GM23248 (cell line): ENCODE results near the gene MT1F. TPM values are rescaled to one million over a fixed set of nuclear protein-coding genes. Genes with fewer than 3 reads are reported as not detected.
"Not testable (repeated sequence)": the region's sequence is repeated elsewhere in the genome, so short reads cannot be mapped to it uniquely, and the experiment has no call there.

ENCODE experiments used
- DNase-seq: peaks from one replicate; pipeline ENCODE4 v3.0.0-alpha.2; 2015
- H2AFZ ChIP-seq: fragments of 200-600 bp; sonication (generic); 2 replicates; pipeline ENCODE4 v1.6.1; 2016; ENCODE audit warnings: antibody characterized with exemption
- H3F3A ChIP-seq: fragments of 200-600 bp; sonication (generic); 2 replicates; pipeline ENCODE4 v1.6.1; 2016; ENCODE audit warnings: mild to moderate bottlenecking, antibody characterized with exemption, mixed run types; ENCODE audit not compliant: insufficient read depth
- H3K27ac ChIP-seq: fragments of 200-600 bp; sonication (generic); 2 replicates; pipeline ENCODE4 v1.5.1; 2016; ENCODE audit warnings: mild to moderate bottlenecking
- H3K27me3 ChIP-seq: fragments of 200-600 bp; sonication (generic); replicated peaks from 2 replicates; pipeline ENCODE4 v1.6.1; 2016; ENCODE audit warnings: mild to moderate bottlenecking; ENCODE audit not compliant: insufficient read depth
- H3K36me3 ChIP-seq: fragments of 200-600 bp; sonication (generic); 2 replicates; pipeline ENCODE4 v1.6.1; 2016; ENCODE audit warnings: low read depth, mild to moderate bottlenecking
- H3K4me1 ChIP-seq: fragments of 200-600 bp; sonication (generic); 2 replicates; pipeline ENCODE4 v1.6.1; 2016; ENCODE audit warnings: mild to moderate bottlenecking; ENCODE audit not compliant: insufficient read depth
- H3K4me2 ChIP-seq: fragments of 200-600 bp; sonication (generic); one replicate; pipeline ENCODE4 v1.6.1; 2016; ENCODE audit warnings: mild to moderate bottlenecking; ENCODE audit not compliant: unreplicated experiment
- H3K4me3 ChIP-seq: fragments of 200-600 bp; sonication (generic); 2 replicates; pipeline ENCODE4 v1.5.1; 2016; ENCODE audit warnings: mild to moderate bottlenecking
- H3K79me2 ChIP-seq: fragments of 200-600 bp; sonication (generic); 2 replicates; pipeline ENCODE4 v1.6.1; 2016; ENCODE audit warnings: mild to moderate bottlenecking; ENCODE audit not compliant: insufficient read depth
- H3K9ac ChIP-seq: fragments of 200-600 bp; sonication (generic); 2 replicates; pipeline ENCODE4 v1.6.1; 2016; ENCODE audit warnings: mild to moderate bottlenecking
- H3K9me2 ChIP-seq: fragments of 200-600 bp; sonication (generic); 2 replicates; pipeline ENCODE4 v1.6.1; 2016; ENCODE audit warnings: mixed run types, mild to moderate bottlenecking, moderate library complexity; ENCODE audit not compliant: insufficient read depth
- H3K9me3 ChIP-seq: fragments of 200-600 bp; sonication (generic); one replicate; pipeline ENCODE4 v1.6.1; 2017; ENCODE audit warnings: low read depth
- H4K20me1 ChIP-seq: fragments of 200-600 bp; sonication (generic); 2 replicates; pipeline ENCODE4 v1.6.0; 2016; ENCODE audit not compliant: insufficient read depth
- EZH2 ChIP-seq: fragments of 200-600 bp; sonication (generic); IDR thresholded peaks from 2 replicates; pipeline ENCODE4 v1.6.1; 2018; ENCODE audit warnings: antibody characterized with exemption, mild to moderate bottlenecking; ENCODE audit not compliant: insufficient read depth, poor library complexity, severe bottlenecking
- EZH2phosphoT487 ChIP-seq: fragments of 200-600 bp; sonication (generic); IDR thresholded peaks from 2 replicates; pipeline ENCODE4 v1.6.1; 2018; ENCODE audit warnings: antibody characterized with exemption, moderate library complexity, mild to moderate bottlenecking, low read depth; ENCODE audit not compliant: insufficient read depth
- WGBS, 2 experiments: methylation state at CpG; one replicate each; pipeline ENCODE4 v1.1.6; 2015 to 2017; ENCODE audit warnings: low lambda C conversion rate in 2 of 2, low coverage in 1 of 2; ENCODE audit errors: missing lambda C conversion rate in 2 of 2; 5-methylcytosine and 5-hydroxymethylcytosine counted together
- in situ Hi-C: fragments of 300-500 bp; cut with MboI; formaldehyde crosslinking; loops from 2 replicates; pipeline ENCODE4 v1.15.0; 2020
- polyA plus RNA-seq: library from polyadenylated mRNA; unstranded; fragments of >200 nt; fragmentation: Nextera tagmentation; extraction: Ambion mirVana; gene quantifications from 2 replicates; pipeline ENCODE4 v1.2.1, GENCODE V29; 2016
- total RNA-seq: library from RNA; depleted of rRNA; stranded (reverse); fragments of >200 nt; shearing (Covaris generic); gene quantifications from 2 replicates; pipeline ENCODE4 v1.2.3, GENCODE V29; 2014

The MT1F gene
- total and polyA plus RNA-seq, 2 experiments from 2014 or later: 1.1 to 4.5 TPM

DNA sequence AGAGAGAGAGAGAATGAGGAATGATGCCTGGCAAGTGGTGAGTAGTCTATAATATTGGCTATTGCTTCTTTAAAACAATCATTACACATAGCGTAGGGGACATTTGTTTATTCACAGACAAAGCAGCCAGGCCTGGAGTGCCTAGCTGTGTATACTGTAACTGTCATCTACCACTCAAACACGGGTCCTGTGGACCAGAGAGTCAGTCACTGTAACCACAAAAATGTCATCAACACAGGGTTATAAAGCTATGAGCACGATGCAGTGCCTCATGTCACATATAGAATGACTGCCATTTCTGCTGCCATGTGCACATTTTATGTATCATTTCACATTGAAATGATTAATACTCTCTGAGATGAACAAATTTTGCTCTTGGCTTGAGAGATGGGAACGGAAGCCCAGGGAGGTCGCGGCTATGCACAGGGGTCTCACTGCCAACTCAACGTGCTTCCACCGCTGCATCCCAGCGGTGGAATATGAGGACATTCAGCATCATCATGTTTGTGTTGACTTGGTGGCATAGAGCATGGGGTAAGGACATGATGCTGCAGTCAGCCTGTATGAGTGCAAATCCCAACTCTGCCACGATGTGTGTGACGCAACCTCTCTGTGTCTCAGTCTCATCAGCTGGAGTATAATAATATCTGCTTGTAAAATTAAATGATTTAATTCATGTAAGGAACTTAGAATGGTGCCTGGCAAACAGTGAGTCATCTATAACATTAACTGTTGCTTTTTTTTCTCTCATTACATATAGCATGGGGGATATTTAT is 15.2 kb downstream of the MT1F start:
- H2AFZ ChIP-seq: no peak overlapping the region
- in situ Hi-C loops: no loop called here
- no peaks in the 10 kb centered on the region for H3K4me1 ChIP-seq
- DNase-seq: peak; percentile 20
- H3K9me2 ChIP-seq: no peaks in the 10 kb centered on the region
- H3K27ac ChIP-seq: no peak overlapping the region
- no peak overlapping the region for H3K4me2 ChIP-seq
- H4K20me1 ChIP-seq: no peaks in the 10 kb centered on the region
- no peaks in the 10 kb centered on the region for H3K9me3 ChIP-seq
- no peak for TF ChIP-seq EZH2
- TF ChIP-seq EZH2phosphoT487: no peak
- H3K36me3 ChIP-seq: no peaks in the 10 kb centered on the region
- no peaks in the 10 kb centered on the region for H3K79me2 ChIP-seq
- H3K27me3 ChIP-seq: peaks cover 22% of the 10 kb centered on the region
- H3K9ac ChIP-seq: no peak overlapping the region
- no peaks in the 10 kb centered on the region for H3F3A ChIP-seq
- H3K4me3 ChIP-seq: no peak overlapping the region
- 81 to 85% methylated on average over 11 of the region's 11 CpGs for WGBS, 2 experiments

GRCh38 chr16:56673921-56674320 is 16.2 kb downstream of the MT1F start:
- no peak overlapping the region for H3K4me2 ChIP-seq
- no peaks in the 10 kb centered on the region for H3K79me2 ChIP-seq
- in situ Hi-C loops: no loop called here
- peaks cover 12% of the 10 kb centered on the region for H3K27me3 ChIP-seq
- peak; percentile 57 for DNase-seq
- H3K9me2 ChIP-seq: no peaks in the 10 kb centered on the region
- TF ChIP-seq EZH2phosphoT487 (no peak), EZH2 (no peak)
- no peak overlapping the region for H3K4me3 ChIP-seq
- 30 to 33% methylated on average over 12 of the region's 12 CpGs for WGBS, 2 experiments
- H3K4me1 ChIP-seq: no peaks in the 10 kb centered on the region
- no peaks in the 10 kb centered on the region for H4K20me1 ChIP-seq
- H3F3A ChIP-seq: no peaks in the 10 kb centered on the region
- no peaks in the 10 kb centered on the region for H3K9me3 ChIP-seq
- no peaks in the 10 kb centered on the region for H3K36me3 ChIP-seq
- H3K9ac ChIP-seq: no peak overlapping the region
- H2AFZ ChIP-seq: no peak overlapping the region
- no peak overlapping the region for H3K27ac ChIP-seq

GRCh38 chr16:56674570-56674969 is 16.8 kb downstream of the MT1F start:
- H3K9ac ChIP-seq, H2AFZ ChIP-seq, H3K4me3 ChIP-seq, H4K20me1 ChIP-seq, H3K27me3 ChIP-seq, H3K9me2 ChIP-seq, H3K36me3 ChIP-seq, H3F3A ChIP-seq, in situ Hi-C loops, H3K9me3 ChIP-seq, H3K4me2 ChIP-seq, H3K79me2 ChIP-seq, H3K4me1 ChIP-seq, DNase-seq, H3K27ac ChIP-seq: not testable (repeated sequence)
- WGBS, 2 experiments: 80 to 82% methylated on average over 6 of the region's 6 CpGs

DNA sequence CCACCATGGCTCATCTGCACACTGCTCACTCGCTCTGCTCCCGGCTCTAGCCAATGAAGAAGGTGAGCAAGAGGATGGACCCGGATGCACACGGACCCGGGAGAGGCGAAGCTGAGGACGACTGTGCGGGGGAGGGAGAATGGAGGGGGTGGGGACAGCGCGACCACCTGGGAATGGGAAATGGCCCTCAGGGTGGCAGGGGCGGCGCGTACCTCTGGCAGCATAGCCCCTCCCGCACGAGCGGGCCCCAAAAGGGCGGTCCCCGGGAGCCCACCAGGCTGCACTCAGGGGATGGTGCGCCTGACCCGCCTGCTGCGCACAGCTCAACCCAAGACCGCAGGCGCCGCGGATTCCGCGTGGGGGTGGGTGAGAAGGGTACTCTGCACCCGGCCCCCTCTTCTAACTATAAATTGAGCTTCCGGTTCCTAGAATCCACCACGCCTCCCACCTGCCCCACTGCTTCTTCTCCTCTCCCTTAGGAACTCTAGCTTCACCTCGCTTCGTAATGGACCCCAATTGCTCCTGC is 18.0 kb downstream of the MT1F start:
- H3K9me3 ChIP-seq: no peaks in the 10 kb centered on the region
- TF ChIP-seq EZH2phosphoT487 (no peak), EZH2 (no peak)
- H3K36me3 ChIP-seq: no peaks in the 10 kb centered on the region
- no peak overlapping the region for H3K4me2 ChIP-seq
- no peak overlapping the region for H2AFZ ChIP-seq
- H4K20me1 ChIP-seq: no peaks in the 10 kb centered on the region
- H3K27ac ChIP-seq: no peak overlapping the region
- no peaks in the 10 kb centered on the region for H3F3A ChIP-seq
- WGBS, 2 experiments: 57 to 60% methylated on average over 23 to 32 of the region's 32 CpGs
- in situ Hi-C loops: no loop called here
- H3K4me1 ChIP-seq: no peaks in the 10 kb centered on the region
- no peaks in the 10 kb centered on the region for H3K79me2 ChIP-seq
- no peak for DNase-seq
- H3K27me3 ChIP-seq: no peaks in the 10 kb centered on the region
- no peak overlapping the region for H3K4me3 ChIP-seq
- H3K9ac ChIP-seq: no peak overlapping the region
- no peaks in the 10 kb centered on the region for H3K9me2 ChIP-seq
